HG02571 (cell line): ENCODE results near the gene PI16.
"Not testable (repeated sequence)": the region's sequence is repeated elsewhere in the genome, so short reads cannot be mapped to it uniquely, and the experiment has no call there.

Source experiments
- ATAC-seq: cut with Tn5 transposase; IDR thresholded peaks from one replicate; pipeline ENCODE4 v1.9.1; 2021; ENCODE audit warnings: mild to moderate bottlenecking, moderate library complexity; ENCODE audit not compliant: unreplicated experiment

Gene PI16

DNA sequence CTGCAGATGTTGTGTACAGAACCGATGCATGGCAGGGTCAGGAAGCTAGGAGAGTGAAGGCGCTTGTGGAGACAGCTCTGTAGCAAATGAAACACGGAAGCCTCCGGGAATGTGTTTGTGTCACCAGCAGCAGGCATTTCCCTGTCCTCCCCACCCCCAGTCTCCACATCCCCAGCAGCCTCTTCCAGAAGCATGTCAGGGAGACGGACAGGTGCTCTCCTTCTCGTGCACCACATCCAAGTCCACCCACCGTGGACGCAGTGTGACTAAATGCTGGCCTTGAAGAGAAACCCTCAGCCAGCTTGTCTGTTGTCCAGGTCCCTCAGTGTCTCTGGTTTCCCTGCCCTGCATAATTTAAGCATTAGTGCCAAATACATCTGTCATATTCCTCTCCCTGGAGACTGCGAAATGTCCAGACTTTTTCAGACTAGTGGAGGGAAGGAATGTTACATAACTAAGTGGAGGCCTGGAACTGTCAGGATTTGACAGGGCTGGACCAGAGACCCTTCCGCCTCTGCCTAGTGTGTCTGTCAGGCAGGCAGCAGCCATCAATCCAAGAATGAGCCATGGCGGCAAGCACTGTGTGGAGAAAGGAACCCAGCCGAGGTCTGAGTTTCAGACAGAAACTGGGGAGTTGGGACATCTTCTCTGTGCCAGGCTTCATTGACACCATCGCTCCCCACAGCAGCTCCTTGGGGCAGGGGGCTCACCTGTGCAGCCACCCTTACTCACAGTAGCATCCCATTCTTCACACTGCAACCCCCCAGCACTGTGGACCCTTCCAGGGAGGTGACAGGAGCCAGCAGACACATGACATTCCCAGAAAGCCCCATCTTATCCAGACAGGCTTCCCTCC lies 26.6 kb upstream of the PI16 start:
- no peak for ATAC-seq

DNA sequence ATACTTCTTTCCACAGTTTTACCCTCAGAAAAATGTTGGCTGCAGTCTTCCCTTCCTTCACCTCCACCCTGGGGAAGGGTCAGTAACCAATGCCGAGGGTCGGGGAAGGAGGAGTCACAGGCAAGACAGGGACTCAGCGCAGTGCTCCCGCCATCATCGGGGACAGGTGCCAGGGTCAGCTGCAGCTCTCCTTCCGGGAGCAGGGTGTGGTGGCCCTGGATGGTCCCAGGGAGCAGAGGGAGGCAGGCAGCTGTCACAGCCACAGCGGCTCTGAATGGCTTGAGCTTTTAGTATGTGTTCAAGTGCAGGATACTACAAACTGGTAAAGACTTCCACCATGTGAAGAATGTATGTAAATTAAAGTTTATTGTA lies 26.0 kb upstream of the PI16 start:
- no peak for ATAC-seq

DNA sequence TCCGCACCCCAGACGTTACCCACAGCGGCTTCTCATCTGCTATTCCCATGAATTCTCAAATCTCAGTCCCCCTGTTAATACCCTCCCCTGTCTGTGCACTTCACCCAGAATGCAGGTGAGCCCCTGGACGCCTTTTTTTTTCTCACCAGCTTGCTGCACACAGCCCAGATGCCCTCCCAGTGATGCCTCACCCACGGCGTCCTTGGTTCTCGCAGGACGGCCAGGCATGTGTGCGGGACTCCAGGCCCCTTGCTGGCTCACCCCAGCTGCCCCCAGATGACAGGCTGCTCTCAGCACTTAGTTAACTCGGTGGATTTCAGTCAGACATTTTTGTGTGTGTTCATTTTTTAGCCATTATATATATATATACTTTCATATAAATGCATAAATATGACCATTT lies 25.4 kb upstream of the PI16 start:
- no peak for ATAC-seq

DNA sequence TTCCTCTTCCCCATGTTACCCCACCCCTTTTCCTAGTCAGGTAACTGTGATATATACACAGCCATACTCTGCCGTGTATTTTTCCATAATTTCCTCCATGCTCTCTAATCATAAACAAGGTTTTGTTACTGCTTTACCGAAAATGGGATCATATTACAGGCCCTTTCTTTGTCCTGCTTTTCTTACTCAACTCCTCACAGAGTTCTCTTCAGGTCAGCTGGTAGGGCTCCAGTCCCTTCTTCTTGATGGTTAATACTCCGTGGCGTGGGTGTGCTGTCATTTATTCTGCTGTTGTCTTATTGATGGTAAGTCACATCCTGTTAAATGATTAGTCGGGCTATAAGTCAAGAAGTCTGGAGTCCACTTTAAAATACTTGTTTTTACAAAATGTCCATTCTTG lies 24.9 kb upstream of the PI16 start:
- ATAC-seq: no peak

DNA sequence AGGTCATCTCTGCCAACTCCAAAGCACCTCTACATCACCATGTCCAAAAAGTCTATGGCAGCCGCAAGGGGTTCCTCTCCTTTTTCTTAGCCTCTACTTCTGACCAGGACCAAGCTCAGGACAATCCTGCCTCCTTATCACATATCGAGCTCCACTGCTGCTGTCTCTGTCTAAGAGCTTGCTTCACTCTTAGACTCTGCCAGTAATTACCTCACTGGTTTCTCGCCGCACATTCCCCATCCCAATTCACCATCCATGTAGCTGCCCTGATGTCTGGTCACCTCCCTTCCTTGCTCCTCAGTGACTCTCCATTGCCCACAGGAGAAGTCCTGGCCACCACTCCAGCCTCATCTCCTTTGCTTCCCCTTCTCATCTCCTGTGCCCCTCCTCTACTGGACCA lies 24.1 kb upstream of the PI16 start:
- ATAC-seq: no peak

DNA sequence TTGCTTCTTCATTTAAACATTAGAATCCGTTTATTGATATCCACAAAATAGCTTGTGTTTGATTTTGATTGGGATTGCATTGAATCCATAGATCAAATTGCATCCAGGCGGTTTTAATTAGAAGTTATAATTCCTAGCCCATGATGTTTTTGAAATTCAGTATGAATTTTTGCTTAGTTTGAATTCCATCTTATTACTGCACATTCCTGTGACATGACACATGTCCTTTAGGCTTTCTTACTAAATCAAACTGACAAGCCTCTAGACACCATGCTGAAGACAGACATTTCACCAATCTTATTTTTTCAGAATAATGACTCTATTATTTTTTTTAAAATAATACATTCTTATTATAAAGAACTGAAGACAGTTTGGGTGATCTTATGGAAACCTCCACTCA lies 21.4 kb upstream of the PI16 start:
- no peak for ATAC-seq

DNA sequence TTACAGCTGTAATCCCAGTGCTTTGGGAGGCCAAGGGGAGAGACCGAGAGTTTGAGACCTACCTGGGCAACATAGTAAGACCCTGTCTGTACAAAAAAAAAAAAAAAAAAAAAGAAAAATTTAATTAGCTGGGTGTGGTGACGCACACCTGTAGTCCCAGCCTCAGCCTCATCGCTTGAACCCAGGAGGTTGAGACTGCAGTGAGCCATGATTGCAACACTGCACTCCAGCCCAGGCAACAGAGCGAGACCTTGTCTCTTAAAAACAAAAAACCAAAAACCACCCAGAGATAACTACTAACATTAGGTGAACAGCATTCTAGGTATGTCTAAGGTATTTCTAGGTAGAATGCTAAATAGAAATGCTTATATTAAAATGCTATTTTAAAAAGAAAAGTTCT lies 21.0 kb upstream of the PI16 start:
- ATAC-seq: no peak

DNA sequence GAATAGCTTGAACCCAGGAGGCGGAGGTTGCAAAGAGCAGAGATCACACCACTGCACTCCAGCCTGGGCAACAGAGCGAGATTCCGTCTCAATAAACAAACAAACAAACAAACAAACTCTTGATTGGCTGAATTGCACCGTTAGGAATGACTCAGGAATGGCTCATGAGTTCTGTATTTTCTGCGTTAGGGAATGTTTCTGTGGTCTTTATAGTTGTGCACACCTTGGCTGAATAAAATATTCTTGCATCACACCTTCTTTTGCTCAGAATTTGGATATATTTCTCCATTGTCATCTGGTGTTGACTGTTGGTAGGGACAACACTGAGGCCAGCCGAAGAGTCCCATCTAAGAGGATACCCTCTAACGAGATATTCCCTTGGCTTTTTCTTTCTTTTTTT lies 19.6 kb upstream of the PI16 start:
- no peak for ATAC-seq

DNA sequence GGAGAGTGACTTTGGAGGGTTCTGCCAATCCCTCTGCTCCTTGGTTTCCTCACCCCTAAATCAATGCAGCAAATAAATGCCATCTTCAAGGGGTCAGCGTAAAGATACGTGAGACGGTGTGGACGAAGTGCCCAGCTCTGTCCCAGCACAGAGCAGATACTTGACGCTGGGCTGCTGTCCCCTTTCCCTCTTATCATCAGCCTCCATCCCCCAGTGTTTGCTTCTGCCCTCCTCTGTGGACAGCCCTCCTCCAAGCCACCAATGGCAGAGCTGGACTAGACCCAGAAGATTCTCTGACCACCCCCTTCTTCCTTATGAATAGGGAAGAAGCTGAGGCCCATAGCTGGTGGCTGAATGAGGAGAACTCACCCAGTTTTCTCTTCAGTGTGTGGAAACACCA lies 17.7 kb upstream of the PI16 start:
- no peak for ATAC-seq

DNA sequence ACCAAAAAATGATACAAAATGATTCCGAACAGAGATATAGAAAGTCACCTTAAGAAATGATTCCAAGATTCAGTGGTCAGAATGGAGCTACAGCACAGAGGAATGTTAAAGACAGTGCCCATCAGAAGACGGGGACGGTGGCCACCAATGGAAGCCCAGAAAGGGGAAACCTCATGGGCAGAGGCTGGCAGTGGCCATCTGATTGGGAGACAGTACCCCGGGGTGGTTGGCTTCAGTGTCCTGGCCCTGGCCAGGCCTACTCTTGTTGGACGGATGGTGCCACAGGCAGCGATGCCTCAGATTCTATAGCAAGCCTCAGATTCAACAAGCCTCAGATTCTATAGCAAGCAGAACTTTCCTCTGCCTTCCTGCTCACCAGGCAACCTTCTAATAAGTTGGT lies 16.6 kb upstream of the PI16 start:
- ATAC-seq: no peak

DNA sequence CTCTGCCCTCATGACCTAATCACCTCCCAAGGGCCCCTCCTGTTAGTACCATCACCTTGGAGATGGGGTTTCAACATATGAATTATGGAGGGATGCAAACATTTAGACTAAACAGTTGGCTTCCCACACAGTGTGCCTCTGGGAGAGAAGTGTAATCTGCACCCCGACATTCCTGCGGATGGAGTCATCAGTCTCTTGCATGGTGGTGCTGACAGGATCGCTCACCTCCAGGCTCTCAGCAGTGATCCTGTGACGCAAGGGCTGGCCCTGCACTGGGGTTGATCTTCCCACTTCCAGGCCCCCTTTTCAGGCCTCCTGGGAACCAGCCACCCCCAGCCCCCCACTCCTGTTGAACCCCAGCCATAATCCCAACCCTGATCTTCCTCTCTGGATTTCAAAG lies 16.0 kb upstream of the PI16 start:
- no peak for ATAC-seq

DNA sequence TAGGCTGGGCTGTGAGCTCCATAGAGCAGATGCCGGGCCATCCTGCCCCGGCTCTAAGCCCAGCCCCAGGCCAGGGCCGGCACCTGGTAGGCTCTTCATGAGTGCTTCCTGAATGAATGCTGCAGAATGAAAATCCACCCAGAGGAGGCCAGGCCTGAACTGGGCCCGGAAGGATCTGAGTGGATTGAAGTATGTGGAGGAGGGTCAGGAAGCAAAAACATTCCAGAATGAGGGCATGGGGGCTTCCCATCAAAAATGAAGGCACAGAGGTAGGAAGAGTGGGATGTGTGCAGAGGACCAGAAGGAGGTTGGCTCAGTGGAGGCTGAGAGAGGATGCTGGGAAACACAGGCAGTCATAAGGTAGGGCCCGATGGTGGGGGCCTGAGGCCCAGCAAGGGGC lies 15.5 kb upstream of the PI16 start:
- ATAC-seq: not testable (repeated sequence)

DNA sequence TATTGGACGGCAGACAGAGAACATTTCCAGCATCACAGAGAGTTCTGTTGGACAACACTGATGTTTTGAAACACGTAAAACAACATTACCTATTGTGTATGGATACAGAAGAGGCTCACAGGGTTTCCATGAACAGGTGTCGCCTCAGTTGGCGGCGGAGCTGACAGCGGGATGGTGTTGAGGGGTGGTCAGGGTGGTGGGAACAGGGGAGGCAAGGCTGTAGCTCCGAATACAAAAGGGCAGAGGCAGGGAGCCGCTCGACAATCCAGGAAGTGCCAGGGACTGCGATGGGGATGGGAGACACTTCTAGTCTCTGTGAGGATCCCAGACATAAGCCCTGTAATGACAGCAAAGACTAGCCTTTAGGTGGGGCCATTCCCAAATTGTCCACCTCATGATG lies 14.5 kb upstream of the PI16 start:
- no peak for ATAC-seq

DNA sequence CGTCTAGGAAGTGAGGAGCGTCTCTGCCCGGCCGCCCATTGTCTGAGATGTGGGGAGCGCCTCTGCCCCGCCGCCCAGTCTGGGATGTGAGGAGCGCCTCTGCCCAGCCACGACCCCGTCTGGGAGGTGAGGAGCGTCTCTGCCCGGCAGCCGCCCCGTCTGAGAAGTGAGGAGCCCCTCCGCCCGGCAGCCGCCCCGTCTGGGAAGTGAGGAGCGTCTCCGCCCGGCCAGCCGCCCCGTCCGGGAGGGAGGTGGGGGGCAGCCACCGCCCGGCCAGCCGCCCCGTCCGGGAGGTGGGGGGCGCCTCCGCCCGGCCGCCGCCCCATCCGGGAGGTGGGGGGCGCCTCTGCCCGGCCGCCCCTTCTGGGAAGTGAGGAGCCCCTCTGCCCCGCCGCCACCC lies 13.0 kb upstream of the PI16 start:
- ATAC-seq: not testable (repeated sequence)

DNA sequence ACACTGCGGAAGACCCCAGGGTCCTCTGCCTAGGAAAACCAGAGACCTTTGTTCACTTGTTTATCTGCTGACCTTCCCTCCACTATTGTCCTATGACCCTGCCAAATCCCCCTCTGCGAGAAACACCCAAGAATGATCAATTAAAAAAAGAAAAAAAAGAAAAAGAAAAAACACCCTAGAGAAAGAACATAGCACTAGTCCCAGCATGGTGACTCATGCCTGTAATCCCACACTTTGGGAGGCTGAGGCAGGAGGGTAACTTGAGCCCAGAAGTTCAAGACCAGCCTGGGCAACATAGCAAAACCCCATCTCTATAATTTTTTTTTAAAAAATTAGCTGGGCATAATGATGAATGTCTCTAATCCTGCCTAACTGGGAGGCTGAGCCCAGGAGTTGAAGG lies 12.2 kb upstream of the PI16 start:
- ATAC-seq: not testable (repeated sequence)

DNA sequence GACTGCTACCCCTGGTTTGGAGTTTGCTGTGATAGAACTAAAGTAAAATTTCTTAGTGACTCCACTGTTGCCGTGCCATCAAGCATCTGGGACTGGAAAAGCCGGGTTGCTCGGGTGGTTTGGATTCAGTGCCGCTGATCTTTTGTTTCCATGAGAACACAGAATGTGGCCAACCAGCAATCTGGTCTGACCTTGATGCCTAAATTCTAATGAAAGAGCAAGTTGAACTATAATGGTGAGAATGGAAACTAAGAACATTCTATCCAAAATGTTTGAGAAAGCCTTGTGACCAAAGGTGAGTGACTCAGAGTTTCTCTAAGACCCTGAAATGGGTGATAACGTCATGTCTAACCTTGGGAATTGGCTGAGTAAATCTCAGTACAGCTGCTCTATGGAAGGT lies 9.9 kb upstream of the PI16 start:
- ATAC-seq: no peak

DNA sequence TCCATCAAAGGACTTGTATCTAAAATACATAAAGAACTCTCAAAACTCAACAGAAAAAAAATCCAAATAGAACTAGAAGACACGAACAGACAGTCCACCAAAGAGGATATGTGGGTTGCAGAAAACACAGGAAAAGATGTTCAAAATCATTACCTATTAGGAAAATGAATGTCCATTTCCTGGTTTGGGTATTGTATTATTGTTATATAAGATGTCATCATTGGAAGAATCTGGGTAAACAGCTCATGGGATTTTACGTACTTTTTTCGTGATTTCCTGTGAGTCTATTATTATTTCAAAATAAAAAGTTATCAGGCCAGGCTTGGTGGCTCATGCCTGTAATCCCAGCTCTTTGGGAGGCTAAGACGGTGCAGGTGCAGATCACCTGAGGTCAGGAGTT lies 9.2 kb upstream of the PI16 start:
- no peak for ATAC-seq

DNA sequence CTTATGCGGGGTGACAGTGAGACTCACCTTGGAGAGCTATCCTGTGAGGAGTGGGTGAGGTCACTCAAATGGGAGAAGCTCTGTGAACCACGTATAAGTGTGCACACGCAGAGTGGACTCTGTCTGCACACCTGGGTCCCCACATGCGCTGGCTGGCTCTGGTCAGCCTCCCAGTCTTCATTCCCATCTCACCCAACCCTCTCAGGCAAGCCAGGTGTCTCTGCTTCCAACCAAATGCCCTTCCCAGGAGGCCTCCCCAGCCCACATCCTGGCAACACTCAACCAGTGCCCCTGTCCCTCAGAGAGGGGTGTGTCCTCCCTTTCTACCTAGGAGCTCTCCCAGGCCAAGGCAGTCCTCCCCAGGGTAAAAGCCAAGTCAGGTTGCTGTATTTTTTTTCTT lies 8.0 kb upstream of the PI16 start:
- no peak for ATAC-seq

DNA sequence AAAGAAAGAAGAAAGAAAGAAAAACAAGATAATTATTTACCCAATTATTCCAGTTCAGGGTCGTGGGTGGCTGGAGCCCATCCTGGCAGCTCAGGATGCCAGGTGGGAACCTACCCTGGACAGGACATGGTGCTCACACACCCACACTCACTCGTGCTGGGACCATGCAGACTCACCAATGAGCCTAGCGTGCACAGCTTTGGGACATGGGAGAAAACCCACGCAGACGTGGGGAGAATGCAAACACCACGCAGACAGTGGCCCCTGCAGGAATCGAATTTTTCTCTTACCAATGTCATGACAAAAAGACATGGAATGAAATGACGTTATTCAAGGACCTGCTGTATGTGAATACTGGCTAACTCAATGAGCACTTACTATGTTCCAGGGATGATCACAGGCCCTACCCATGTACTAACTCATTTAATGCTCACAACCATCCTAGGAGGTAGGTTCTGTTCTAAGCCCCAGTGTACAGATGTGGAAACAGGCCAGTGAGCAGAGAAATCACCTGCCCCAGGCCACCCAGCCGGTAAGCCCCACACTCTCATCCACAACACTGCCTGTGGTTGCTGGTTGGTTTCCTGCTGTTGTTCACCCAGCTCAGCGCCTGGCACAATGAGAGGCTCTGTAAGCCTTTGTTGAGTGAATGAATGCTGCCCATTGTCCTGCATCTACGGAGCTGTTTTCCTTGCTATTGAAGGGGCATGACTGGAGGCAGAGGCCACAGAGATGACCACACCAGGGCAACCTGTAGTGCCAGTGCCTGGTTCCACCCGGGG lies 6.8 kb upstream of the PI16 start:
- ATAC-seq: no peak

DNA sequence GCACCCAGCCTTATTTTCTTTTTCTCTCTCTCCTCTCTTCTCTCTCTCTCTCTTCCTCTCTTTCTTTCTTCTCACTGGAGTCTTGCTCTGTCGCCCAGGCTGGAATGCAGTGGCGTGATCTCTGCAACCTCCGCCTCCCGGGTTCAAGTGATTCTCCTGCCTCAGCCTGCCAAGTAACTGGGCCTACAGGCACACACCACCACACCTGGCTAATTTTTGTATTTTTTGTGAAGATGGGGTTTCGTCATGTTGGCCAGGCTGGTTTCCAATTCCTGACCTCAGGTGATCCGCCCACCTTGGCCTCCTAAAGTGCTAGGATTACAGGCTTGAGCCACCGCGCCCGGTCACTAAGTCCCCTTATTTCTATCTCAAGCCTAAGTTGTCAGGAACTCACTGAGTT lies 5.5 kb upstream of the PI16 start:
- ATAC-seq: not testable (repeated sequence)

DNA sequence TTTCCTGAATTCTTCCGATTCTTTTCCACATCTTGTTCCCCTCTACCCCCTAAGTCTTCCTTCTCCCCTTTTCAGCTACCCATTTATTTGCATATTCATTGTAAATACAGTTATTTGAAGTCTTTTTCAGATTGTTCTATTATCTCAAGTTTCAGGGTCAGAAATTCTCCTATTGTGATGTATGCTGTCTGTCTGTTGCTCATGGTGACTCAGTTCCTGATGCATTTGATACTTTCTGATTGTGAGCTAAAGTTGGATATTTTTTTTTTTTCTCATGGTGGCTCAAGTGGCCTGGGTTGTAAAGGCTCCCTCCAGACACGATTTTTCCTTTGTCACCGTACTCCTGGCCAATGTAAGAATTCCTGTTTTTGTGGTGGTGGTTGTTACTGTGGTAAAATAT lies 4.9 kb upstream of the PI16 start:
- ATAC-seq: no peak

DNA sequence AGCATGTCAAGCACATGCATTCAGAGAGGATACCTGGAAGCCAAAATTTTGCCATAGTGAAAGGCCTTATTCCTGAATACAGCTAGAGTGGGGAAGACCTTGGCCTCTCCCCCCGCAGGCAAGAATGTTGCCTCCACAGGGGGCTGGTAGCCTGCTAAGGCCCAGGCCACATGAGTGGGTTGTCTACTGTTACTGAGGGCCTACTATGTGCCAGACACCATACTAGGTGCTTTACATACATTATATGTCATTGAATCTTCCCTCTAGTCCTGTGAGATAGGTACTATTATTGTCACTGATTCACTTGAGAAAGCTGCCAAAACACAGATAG lies 642 bp upstream of the PI16 start:
- no peak for ATAC-seq

DNA sequence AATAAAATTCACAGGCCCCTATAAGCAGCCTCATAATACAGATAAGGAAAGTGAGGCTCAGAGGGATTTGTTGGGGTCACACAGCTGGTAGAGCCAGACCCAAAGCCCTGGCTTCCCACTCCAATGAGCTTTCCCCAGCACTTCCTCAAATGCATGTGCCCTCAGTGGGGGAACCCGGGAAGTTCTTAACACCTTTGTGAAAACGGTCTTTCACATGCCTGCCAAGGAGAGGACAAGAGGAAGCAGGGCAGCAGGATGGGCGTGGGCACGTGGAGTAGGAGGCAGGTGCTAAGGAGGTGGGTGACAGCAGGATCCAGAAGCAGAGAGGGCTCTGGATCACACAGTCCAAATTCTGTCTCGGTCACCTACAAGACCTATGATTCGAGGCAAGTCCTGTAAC lies 598 bp downstream of the PI16 start:
- no peak for ATAC-seq
